Prostate gland (tissue), 2 donors: ENCODE data around the gene EXOC6.

ENCODE experiments used
- POLR2A ChIP-seq: fragments of 450-650 bp; IDR thresholded peaks from one replicate; pipeline ENCODE4 v1.6.1; 2016; ENCODE audit warnings: antibody characterized with exemption, mild to moderate bottlenecking
- POLR2AphosphoS5 ChIP-seq: sonication (generic); formaldehyde crosslinking; IDR thresholded peaks from one replicate; pipeline ENCODE4 v1.6.1; 2017; ENCODE audit warnings: antibody characterized with exemption
- TF ChIP-seq, protein P1 (sequence below), 4 experiments: fragments of 200-600 bp in 2 of 4; fragments of 450-650 bp in 2 of 4; sonication (generic) in 2 of 4; IDR thresholded peaks; 1 replicate in 3 of 4; 2 replicates in 1 of 4; pipeline ENCODE4 v1.5.1; 2016 to 2019; ENCODE audit warnings: antibody characterized with exemption in 4 of 4, mild to moderate bottlenecking in 2 of 4, moderate library complexity in 2 of 4

GRCh38 chr10:92903633-92904032 lies 55.3 kb downstream of the EXOC6 start:
- TF ChIP-seq, protein P1, sequence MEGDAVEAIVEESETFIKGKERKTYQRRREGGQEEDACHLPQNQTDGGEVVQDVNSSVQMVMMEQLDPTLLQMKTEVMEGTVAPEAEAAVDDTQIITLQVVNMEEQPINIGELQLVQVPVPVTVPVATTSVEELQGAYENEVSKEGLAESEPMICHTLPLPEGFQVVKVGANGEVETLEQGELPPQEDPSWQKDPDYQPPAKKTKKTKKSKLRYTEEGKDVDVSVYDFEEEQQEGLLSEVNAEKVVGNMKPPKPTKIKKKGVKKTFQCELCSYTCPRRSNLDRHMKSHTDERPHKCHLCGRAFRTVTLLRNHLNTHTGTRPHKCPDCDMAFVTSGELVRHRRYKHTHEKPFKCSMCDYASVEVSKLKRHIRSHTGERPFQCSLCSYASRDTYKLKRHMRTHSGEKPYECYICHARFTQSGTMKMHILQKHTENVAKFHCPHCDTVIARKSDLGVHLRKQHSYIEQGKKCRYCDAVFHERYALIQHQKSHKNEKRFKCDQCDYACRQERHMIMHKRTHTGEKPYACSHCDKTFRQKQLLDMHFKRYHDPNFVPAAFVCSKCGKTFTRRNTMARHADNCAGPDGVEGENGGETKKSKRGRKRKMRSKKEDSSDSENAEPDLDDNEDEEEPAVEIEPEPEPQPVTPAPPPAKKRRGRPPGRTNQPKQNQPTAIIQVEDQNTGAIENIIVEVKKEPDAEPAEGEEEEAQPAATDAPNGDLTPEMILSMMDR (IDR thresholded peaks at IDR 0.05): no peak
- TF ChIP-seq POLR2A: no peak
- no peak for TF ChIP-seq POLR2AphosphoS5
